A673 (cell line): ENCODE data around the gene ASB16.

Experiments used
- EZH2 ChIP-seq: fragments of 200-600 bp; sonication (generic); IDR thresholded peaks from 2 replicates; pipeline ENCODE4 v1.6.1; 2017; ENCODE audit warnings: borderline replicate concordance, low read depth, mild to moderate bottlenecking, mixed read lengths, antibody characterized with exemption, low read length; ENCODE audit not compliant: poor library complexity, severe bottlenecking
- TF ChIP-seq, protein P1 (sequence below): fragments of 300-800, 200-600 bp; sonication (generic); conservative IDR thresholded peaks from 2 replicates; pipeline ENCODE4 v1.5.1; 2017; ENCODE audit warnings: low read depth, mild to moderate bottlenecking, antibody characterized with exemption, low read length, moderate library complexity, mixed read lengths

DNA sequence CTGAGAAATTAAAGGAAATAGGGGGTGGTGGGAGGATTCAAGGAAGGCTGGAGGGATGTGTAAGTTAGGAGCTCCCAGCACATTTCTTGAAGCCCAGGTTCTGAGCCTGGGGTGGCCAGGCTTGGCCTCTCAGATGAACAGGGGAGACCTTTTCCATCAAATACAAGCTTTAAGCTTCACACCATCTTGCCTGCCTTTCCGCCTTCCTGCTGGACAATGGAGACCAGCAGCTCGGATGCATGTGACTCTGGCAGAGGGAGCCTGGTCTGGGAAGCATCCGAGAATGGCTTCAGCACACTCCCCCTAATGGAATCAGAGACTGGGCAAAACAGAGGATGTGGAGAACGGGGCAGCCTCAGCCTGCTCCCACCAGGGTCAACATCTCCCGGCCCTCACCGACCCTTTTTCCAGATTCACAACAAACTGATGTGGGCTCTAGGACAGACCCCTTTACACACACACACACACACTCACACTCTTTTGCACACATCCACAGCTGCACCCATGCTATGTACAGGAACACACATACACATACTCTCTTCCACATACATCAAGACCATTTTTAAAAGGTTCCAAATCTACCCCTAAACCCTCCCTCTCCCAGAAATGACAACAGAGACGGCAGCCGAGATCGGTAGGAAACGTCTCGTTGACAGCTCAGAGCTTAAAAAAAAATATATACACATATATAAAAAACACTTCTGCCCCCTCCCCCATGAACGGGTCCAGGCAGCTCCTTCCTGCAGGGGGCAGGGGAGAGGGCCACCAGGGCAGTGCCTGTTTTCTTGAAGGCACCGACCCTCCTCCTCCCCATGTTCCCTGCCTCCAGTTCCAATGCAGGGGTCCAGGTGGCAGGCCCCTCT lies 35.7 kb downstream of the ASB16 start:
- TF ChIP-seq, protein P1, sequence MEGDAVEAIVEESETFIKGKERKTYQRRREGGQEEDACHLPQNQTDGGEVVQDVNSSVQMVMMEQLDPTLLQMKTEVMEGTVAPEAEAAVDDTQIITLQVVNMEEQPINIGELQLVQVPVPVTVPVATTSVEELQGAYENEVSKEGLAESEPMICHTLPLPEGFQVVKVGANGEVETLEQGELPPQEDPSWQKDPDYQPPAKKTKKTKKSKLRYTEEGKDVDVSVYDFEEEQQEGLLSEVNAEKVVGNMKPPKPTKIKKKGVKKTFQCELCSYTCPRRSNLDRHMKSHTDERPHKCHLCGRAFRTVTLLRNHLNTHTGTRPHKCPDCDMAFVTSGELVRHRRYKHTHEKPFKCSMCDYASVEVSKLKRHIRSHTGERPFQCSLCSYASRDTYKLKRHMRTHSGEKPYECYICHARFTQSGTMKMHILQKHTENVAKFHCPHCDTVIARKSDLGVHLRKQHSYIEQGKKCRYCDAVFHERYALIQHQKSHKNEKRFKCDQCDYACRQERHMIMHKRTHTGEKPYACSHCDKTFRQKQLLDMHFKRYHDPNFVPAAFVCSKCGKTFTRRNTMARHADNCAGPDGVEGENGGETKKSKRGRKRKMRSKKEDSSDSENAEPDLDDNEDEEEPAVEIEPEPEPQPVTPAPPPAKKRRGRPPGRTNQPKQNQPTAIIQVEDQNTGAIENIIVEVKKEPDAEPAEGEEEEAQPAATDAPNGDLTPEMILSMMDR = no peak
- no peak for TF ChIP-seq EZH2
